GM23338 (cell line): Measurements from ENCODE around the gene PPIP5K2.

Experiments
- CREB1 ChIP-seq: fragments of 250-450 bp; sonication (Bioruptor Pico); IDR thresholded peaks from 2 replicates; pipeline ENCODE4 v1.5.0; 2020; ENCODE audit warnings: low read depth, mild to moderate bottlenecking, moderate library complexity
- EZH2 ChIP-seq: fragments of 200-600 bp; sonication (generic); IDR thresholded peaks from one replicate; pipeline ENCODE4 v1.8.0; 2017; ENCODE audit warnings: antibody characterized with exemption, mild to moderate bottlenecking, low read depth; ENCODE audit not compliant: unreplicated experiment
- EZH2phosphoT487 ChIP-seq: fragments of 200-600 bp; sonication (generic); IDR thresholded peaks from one replicate; pipeline ENCODE4 v1.8.1; 2018; ENCODE audit warnings: antibody characterized with exemption; ENCODE audit not compliant: unreplicated experiment
- JUNB ChIP-seq: IDR thresholded peaks from one replicate; pipeline ENCODE4 v1.6.1; 2016; ENCODE audit warnings: antibody characterized with exemption; ENCODE audit not compliant: unreplicated experiment
- NANOG ChIP-seq: IDR thresholded peaks from 2 replicates; pipeline ENCODE4 v1.6.1; 2016; ENCODE audit warnings: antibody characterized with exemption, borderline replicate concordance
- POLR2AphosphoS5 ChIP-seq: IDR thresholded peaks from 2 replicates; pipeline ENCODE4 v1.6.1; 2016; ENCODE audit warnings: antibody characterized with exemption, low read depth
- STAT1 ChIP-seq: IDR thresholded peaks from one replicate; pipeline ENCODE4 v1.6.1; 2016; ENCODE audit warnings: antibody characterized with exemption; ENCODE audit not compliant: unreplicated experiment
- ZNF114 ChIP-seq: fragments of 250-450 bp; sonication (Bioruptor Pico); IDR thresholded peaks from 2 replicates; pipeline ENCODE4 v1.5.0; 2020; ENCODE audit warnings: mild to moderate bottlenecking, moderate library complexity
- TF ChIP-seq, protein P1 (sequence below), 2 experiments: fragments of 200-600 bp in 1 of 2; sonication (generic) in 1 of 2; conservative IDR thresholded peaks; 2 replicates each; pipeline versions ENCODE4 v1.5.1 to v1.6.1; 2016 to 2017; ENCODE audit warnings: antibody characterized with exemption in 2 of 2, low read depth in 2 of 2, mild to moderate bottlenecking in 2 of 2, moderate library complexity in 1 of 2
- TF ChIP-seq, protein P2 (sequence below): IDR thresholded peaks from 2 replicates; pipeline ENCODE4 v1.6.1; 2016; ENCODE audit warnings: antibody characterized with exemption
- TF ChIP-seq, protein P3 (sequence below): IDR thresholded peaks from one replicate; pipeline ENCODE4 v1.6.1; 2018; ENCODE audit warnings: antibody characterized with exemption; ENCODE audit not compliant: unreplicated experiment
- TF ChIP-seq, protein P4 (sequence below): fragments of 250-450 bp; sonication (Bioruptor Pico); IDR thresholded peaks from 2 replicates; pipeline ENCODE4 v1.5.0; 2020; ENCODE audit warnings: mild to moderate bottlenecking, moderate library complexity

DNA sequence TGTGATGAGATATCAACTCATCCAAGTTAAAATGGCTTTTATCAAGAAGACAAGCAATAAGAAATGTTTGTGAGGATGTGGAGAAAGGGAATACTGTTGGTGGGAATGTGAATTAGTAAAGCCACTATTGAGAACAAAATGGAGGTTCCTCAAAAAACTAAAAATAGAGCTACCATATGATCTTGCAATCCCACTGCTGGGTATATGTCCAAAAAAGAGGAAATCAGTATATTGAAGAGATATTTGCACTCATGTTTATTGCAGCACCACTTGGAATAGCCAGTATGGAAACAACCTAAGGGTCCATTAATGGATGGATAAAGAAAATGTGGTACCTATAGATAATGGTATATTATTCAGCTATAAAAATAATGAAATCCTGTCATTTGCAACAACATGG lies 25.1 kb downstream of the PPIP5K2 start:
- TF ChIP-seq STAT1 = no peak
- TF ChIP-seq, protein P1, sequence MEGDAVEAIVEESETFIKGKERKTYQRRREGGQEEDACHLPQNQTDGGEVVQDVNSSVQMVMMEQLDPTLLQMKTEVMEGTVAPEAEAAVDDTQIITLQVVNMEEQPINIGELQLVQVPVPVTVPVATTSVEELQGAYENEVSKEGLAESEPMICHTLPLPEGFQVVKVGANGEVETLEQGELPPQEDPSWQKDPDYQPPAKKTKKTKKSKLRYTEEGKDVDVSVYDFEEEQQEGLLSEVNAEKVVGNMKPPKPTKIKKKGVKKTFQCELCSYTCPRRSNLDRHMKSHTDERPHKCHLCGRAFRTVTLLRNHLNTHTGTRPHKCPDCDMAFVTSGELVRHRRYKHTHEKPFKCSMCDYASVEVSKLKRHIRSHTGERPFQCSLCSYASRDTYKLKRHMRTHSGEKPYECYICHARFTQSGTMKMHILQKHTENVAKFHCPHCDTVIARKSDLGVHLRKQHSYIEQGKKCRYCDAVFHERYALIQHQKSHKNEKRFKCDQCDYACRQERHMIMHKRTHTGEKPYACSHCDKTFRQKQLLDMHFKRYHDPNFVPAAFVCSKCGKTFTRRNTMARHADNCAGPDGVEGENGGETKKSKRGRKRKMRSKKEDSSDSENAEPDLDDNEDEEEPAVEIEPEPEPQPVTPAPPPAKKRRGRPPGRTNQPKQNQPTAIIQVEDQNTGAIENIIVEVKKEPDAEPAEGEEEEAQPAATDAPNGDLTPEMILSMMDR (conservative IDR thresholded peaks at IDR 0.05; ENCODE audit: low read depth in 2 of 2) = no peak
- TF ChIP-seq, protein P2, sequence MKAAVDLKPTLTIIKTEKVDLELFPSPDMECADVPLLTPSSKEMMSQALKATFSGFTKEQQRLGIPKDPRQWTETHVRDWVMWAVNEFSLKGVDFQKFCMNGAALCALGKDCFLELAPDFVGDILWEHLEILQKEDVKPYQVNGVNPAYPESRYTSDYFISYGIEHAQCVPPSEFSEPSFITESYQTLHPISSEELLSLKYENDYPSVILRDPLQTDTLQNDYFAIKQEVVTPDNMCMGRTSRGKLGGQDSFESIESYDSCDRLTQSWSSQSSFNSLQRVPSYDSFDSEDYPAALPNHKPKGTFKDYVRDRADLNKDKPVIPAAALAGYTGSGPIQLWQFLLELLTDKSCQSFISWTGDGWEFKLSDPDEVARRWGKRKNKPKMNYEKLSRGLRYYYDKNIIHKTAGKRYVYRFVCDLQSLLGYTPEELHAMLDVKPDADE = no peak
- TF ChIP-seq POLR2AphosphoS5 = no peak
- TF ChIP-seq EZH2phosphoT487 = no peak
- no peak for TF ChIP-seq EZH2
- TF ChIP-seq, protein P3, sequence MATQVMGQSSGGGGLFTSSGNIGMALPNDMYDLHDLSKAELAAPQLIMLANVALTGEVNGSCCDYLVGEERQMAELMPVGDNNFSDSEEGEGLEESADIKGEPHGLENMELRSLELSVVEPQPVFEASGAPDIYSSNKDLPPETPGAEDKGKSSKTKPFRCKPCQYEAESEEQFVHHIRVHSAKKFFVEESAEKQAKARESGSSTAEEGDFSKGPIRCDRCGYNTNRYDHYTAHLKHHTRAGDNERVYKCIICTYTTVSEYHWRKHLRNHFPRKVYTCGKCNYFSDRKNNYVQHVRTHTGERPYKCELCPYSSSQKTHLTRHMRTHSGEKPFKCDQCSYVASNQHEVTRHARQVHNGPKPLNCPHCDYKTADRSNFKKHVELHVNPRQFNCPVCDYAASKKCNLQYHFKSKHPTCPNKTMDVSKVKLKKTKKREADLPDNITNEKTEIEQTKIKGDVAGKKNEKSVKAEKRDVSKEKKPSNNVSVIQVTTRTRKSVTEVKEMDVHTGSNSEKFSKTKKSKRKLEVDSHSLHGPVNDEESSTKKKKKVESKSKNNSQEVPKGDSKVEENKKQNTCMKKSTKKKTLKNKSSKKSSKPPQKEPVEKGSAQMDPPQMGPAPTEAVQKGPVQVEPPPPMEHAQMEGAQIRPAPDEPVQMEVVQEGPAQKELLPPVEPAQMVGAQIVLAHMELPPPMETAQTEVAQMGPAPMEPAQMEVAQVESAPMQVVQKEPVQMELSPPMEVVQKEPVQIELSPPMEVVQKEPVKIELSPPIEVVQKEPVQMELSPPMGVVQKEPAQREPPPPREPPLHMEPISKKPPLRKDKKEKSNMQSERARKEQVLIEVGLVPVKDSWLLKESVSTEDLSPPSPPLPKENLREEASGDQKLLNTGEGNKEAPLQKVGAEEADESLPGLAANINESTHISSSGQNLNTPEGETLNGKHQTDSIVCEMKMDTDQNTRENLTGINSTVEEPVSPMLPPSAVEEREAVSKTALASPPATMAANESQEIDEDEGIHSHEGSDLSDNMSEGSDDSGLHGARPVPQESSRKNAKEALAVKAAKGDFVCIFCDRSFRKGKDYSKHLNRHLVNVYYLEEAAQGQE = no peak
- no peak for TF ChIP-seq CREB1 (CRISPR knock-in tag)
- no peak for TF ChIP-seq JUNB
- TF ChIP-seq, protein P4, sequence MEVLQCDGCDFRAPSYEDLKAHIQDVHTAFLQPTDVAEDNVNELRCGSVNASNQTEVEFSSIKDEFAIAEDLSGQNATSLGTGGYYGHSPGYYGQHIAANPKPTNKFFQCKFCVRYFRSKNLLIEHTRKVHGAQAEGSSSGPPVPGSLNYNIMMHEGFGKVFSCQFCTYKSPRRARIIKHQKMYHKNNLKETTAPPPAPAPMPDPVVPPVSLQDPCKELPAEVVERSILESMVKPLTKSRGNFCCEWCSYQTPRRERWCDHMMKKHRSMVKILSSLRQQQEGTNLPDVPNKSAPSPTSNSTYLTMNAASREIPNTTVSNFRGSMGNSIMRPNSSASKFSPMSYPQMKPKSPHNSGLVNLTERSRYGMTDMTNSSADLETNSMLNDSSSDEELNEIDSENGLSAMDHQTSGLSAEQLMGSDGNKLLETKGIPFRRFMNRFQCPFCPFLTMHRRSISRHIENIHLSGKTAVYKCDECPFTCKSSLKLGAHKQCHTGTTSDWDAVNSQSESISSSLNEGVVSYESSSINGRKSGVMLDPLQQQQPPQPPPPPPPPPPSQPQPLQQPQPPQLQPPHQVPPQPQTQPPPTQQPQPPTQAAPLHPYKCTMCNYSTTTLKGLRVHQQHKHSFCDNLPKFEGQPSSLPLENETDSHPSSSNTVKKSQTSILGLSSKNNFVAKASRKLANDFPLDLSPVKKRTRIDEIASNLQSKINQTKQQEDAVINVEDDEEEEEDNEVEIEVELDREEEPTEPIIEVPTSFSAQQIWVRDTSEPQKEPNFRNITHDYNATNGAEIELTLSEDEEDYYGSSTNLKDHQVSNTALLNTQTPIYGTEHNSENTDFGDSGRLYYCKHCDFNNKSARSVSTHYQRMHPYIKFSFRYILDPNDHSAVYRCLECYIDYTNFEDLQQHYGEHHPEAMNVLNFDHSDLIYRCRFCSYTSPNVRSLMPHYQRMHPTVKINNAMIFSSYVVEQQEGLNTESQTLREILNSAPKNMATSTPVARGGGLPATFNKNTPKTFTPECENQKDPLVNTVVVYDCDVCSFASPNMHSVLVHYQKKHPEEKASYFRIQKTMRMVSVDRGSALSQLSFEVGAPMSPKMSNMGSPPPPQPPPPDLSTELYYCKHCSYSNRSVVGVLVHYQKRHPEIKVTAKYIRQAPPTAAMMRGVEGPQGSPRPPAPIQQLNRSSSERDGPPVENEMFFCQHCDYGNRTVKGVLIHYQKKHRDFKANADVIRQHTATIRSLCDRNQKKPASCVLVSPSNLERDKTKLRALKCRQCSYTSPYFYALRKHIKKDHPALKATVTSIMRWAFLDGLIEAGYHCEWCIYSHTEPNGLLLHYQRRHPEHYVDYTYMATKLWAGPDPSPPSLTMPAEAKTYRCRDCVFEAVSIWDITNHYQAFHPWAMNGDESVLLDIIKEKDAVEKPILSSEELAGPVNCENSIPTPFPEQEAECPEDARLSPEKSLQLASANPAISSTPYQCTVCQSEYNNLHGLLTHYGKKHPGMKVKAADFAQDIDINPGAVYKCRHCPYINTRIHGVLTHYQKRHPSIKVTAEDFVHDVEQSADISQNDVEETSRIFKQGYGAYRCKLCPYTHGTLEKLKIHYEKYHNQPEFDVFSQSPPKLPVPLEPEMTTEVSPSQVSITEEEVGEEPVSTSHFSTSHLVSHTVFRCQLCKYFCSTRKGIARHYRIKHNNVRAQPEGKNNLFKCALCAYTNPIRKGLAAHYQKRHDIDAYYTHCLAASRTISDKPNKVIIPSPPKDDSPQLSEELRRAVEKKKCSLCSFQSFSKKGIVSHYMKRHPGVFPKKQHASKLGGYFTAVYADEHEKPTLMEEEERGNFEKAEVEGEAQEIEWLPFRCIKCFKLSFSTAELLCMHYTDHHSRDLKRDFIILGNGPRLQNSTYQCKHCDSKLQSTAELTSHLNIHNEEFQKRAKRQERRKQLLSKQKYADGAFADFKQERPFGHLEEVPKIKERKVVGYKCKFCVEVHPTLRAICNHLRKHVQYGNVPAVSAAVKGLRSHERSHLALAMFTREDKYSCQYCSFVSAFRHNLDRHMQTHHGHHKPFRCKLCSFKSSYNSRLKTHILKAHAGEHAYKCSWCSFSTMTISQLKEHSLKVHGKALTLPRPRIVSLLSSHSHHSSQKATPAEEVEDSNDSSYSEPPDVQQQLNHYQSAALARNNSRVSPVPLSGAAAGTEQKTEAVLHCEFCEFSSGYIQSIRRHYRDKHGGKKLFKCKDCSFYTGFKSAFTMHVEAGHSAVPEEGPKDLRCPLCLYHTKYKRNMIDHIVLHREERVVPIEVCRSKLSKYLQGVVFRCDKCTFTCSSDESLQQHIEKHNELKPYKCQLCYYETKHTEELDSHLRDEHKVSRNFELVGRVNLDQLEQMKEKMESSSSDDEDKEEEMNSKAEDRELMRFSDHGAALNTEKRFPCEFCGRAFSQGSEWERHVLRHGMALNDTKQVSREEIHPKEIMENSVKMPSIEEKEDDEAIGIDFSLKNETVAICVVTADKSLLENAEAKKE = no peak
- TF ChIP-seq ZNF114 (CRISPR knock-in tag) = no peak
- no peak for TF ChIP-seq NANOG
